Neuronal stem cell (in vitro differentiated cells): Measurements from ENCODE around the gene CDH13.

Source experiments
- DNase-seq: peaks from one replicate; pipeline ENCODE4 v3.0.0-alpha.2; 2013; ENCODE audit warnings: low spot score
- H2AFZ ChIP-seq: one replicate; pipeline ENCODE4 v1.6.1; 2013; ENCODE audit warnings: mild to moderate bottlenecking, low read length, inconsistent platforms
- H2AK5ac ChIP-seq: 2 replicates; pipeline ENCODE4 v1.6.1; 2013; ENCODE audit warnings: low read depth, mild to moderate bottlenecking, inconsistent platforms, low read length, moderate library complexity, mixed read lengths
- H2BK120ac ChIP-seq: 2 replicates; pipeline ENCODE4 v1.6.1; 2013; ENCODE audit warnings: low read depth, mild to moderate bottlenecking, inconsistent platforms, low read length, moderate library complexity, mixed read lengths
- H2BK12ac ChIP-seq: one replicate; pipeline ENCODE4 v1.6.1; 2013; ENCODE audit warnings: low read length, inconsistent platforms
- H2BK15ac ChIP-seq: 2 replicates; pipeline ENCODE4 v1.6.1; 2013; ENCODE audit warnings: mild to moderate bottlenecking, low read length, inconsistent platforms, mixed read lengths
- H2BK5ac ChIP-seq: one replicate; pipeline ENCODE4 v1.6.1; 2013; ENCODE audit warnings: inconsistent platforms, mild to moderate bottlenecking, low read length, moderate library complexity
- H3K14ac ChIP-seq: one replicate; pipeline ENCODE4 v1.6.1; 2013; ENCODE audit warnings: low read length, inconsistent platforms
- H3K18ac ChIP-seq: 2 replicates; pipeline ENCODE4 v1.6.1; 2013; ENCODE audit warnings: low read length, inconsistent platforms
- H3K23ac ChIP-seq: 2 replicates; pipeline ENCODE4 v1.6.1; 2013; ENCODE audit warnings: low read depth, mild to moderate bottlenecking, mixed read lengths, low read length, inconsistent platforms; ENCODE audit not compliant: poor library complexity
- H3K27ac ChIP-seq: replicated peaks from 3 replicates; pipeline ENCODE4 v1.5.1; 2013; ENCODE audit warnings: low read length, inconsistent platforms
- H3K27me3 ChIP-seq, 3 experiments: 2 replicates each; pipeline ENCODE4 v1.6.1; 2013; ENCODE audit warnings: low read length in 3 of 3, mild to moderate bottlenecking in 2 of 3, inconsistent platforms in 1 of 3, low read depth in 1 of 3, mixed read lengths in 1 of 3, moderate library complexity in 1 of 3; ENCODE audit not compliant: control insufficient read depth in 3 of 3, insufficient read depth in 3 of 3
- H3K36me3 ChIP-seq, 2 donors: replicated peaks in 1 of 2; 2 replicates each; pipeline ENCODE4 v1.6.1; 2013; ENCODE audit warnings: low read length in 2 of 2; ENCODE audit not compliant: control insufficient read depth in 2 of 2, insufficient read depth in 2 of 2
- H3K4ac ChIP-seq: 2 replicates; pipeline ENCODE4 v1.6.1; 2013; ENCODE audit warnings: inconsistent platforms, mild to moderate bottlenecking, low read length, moderate library complexity
- H3K4me1 ChIP-seq, 2 donors: 1 replicate in 1 of 2; 2 replicates in 1 of 2; pipeline ENCODE4 v1.6.1; 2013; ENCODE audit warnings: low read length in 2 of 2, low read depth in 1 of 2; ENCODE audit not compliant: control insufficient read depth in 2 of 2, insufficient read depth in 1 of 2
- H3K4me2 ChIP-seq: one replicate; pipeline ENCODE4 v1.6.1; 2013; ENCODE audit warnings: mild to moderate bottlenecking, low read length, inconsistent platforms; ENCODE audit not compliant: insufficient read depth, poor library complexity, severe bottlenecking
- H3K4me3 ChIP-seq, 2 donors: 2 replicates each; pipeline ENCODE4 v1.5.1; 2013; ENCODE audit warnings: low read length in 2 of 2, mild to moderate bottlenecking in 2 of 2, inconsistent platforms in 1 of 2, moderate library complexity in 1 of 2
- H3K79me1 ChIP-seq: one replicate; pipeline ENCODE4 v1.6.1; 2013; ENCODE audit warnings: low read depth, mild to moderate bottlenecking, inconsistent platforms, low read length, moderate library complexity
- H3K9ac ChIP-seq: one replicate; pipeline ENCODE4 v1.6.1; 2013; ENCODE audit warnings: mild to moderate bottlenecking, low read depth, low read length, inconsistent platforms; ENCODE audit not compliant: poor library complexity
- H3K9me3 ChIP-seq, 2 donors: replicated peaks in 1 of 2; 2 replicates each; pipeline versions ENCODE3 to v1.6.1; 2013; ENCODE audit warnings: low read length in 2 of 2, mild to moderate bottlenecking in 2 of 2, inconsistent platforms in 1 of 2, low read depth in 1 of 2, mixed read lengths in 1 of 2, moderate library complexity in 1 of 2; ENCODE audit not compliant: control insufficient read depth in 2 of 2, insufficient read depth in 1 of 2
- H4K8ac ChIP-seq: one replicate; pipeline ENCODE4 v1.6.1; 2013; ENCODE audit warnings: low read depth, mild to moderate bottlenecking, inconsistent platforms, low read length, moderate library complexity
- H4K91ac ChIP-seq: one replicate; pipeline ENCODE4 v1.6.1; 2013; ENCODE audit warnings: low read length, low read depth, mild to moderate bottlenecking, inconsistent platforms; ENCODE audit not compliant: poor library complexity
- WGBS, 2 donors: extraction: QIAGEN DNeasy Blood & Tissue Kit; methylation state at CpG; one replicate each; pipeline ENCODE4 v1.1.7; 2013; ENCODE audit warnings: missing lambda C conversion rate in 2 of 2, mixed read lengths in 1 of 2; ENCODE audit not compliant: insufficient read length in 2 of 2, insufficient replicate concordance in 1 of 2; ENCODE audit errors: extremely low coverage in 2 of 2; 5-methylcytosine and 5-hydroxymethylcytosine counted together

CDH13 gene

DNA sequence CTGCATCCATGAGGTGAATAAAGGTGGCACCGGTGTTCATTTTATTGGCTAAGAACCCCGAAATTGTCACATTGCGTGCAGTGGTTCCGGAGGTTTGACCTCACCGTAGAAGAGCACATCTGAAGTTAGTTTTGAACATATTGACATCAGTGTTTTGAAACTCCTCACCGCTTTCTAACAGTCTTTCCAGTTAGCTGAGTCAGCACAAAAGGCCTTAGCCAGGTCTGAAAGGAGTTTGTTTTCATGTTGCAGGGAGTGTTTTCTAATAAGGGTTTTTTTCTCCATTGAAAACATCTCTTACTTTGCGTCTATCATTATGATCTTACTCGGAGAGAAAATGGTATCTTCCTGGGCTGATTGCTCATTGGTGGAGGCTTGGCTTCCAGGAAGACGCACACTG is 1006.5 kb downstream of the CDH13 start:
- Histone ChIP-seq H4K91ac (no peak overlapping the region), H3K4me2 (no peak overlapping the region), H2BK5ac (no peak overlapping the region), H3K9ac (no peak overlapping the region), H4K8ac (no peak overlapping the region), H2BK15ac (no peak overlapping the region), H3K79me1 (no peaks in the 10 kb centered on the region), H3K27ac (no peak overlapping the region), H2BK120ac (no peak overlapping the region), H2BK12ac (no peak overlapping the region), H3K4me1 (no peaks in the 10 kb centered on the region), H3K36me3 (no peaks in the 10 kb centered on the region), H3K9me3 (no peaks in the 10 kb centered on the region), H2AFZ (no peak overlapping the region), H3K4ac (no peak overlapping the region), H3K18ac (no peak overlapping the region), H3K14ac (no peak overlapping the region), H3K4me3 (no peak overlapping the region), H3K27me3 (peaks cover 0 to 5% (median 0%) of the 10 kb centered on the region in 3 experiments), H3K23ac (no peak overlapping the region), H2AK5ac (no peak overlapping the region)
- WGBS, 2 donors: no CpG with 5 or more reads among the region's 9 CpGs
- DNase-seq: no peak

DNA sequence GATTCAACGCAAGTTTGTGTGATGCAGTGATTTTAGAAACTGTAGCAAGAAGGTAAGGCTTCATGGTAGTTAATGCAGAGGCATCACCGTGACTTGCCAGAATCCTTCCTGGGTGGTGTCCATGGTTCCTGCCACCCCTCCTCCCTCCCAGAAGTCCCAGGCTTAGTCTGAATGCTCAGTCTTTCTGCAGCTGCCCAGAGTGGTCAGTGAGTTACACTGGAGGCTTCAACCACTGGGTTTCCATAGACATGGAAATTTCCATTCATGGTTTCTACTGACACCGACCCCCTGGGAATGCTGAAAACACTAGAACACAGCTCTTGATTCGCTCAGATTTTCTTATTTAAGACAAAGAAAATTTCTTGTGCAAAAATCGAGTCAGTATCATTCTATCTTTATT is 1021.6 kb downstream of the CDH13 start:
- Histone ChIP-seq H2BK12ac (no peak overlapping the region), H3K18ac (no peak overlapping the region), H3K36me3 (no peaks in the 10 kb centered on the region), H3K4me1 (peaks cover 0 to 2% of the 10 kb centered on the region in 2 donors), H3K4me3 (no peak overlapping the region), H2BK5ac (no peak overlapping the region), H2AFZ (peak overlapping the region; percentile 36), H3K9me3 (no peaks in the 10 kb centered on the region), H4K91ac (no peak overlapping the region), H3K23ac (no peak overlapping the region), H2BK120ac (no peak overlapping the region), H3K4me2 (no peak overlapping the region), H2AK5ac (no peak overlapping the region), H3K79me1 (no peaks in the 10 kb centered on the region), H3K14ac (no peak overlapping the region), H4K8ac (no peak overlapping the region), H3K27me3 (no peaks in the 10 kb centered on the region), H3K9ac (no peak overlapping the region), H3K4ac (no peak overlapping the region), H3K27ac (no peak overlapping the region), H2BK15ac (no peak overlapping the region)
- WGBS, 2 donors: no CpG with 5 or more reads among the region's 5 CpGs
- no peak for DNase-seq

DNA sequence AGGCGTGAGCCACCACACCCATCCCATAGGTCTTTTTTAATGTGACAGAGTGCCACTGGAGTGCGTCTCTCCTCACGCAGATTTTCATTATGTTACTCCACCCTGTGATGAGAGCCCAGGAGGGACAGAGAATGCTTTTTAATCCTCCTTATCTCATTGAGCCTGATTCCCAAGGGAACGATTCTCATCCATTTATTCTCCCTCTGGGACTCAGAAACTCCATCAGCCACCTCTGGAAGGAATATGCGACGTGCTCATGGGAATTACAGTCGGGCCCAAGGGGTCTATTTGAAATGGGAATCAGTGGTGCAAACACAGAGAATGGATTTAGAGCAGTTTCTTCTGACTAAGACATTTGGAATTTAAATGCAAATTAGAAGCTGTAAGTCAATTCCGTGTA is 1025.1 kb downstream of the CDH13 start:
- DNase-seq: no peak
- Histone ChIP-seq H4K8ac (no peak overlapping the region), H2AFZ (no peak overlapping the region), H3K9me3 (no peaks in the 10 kb centered on the region), H3K27ac (no peak overlapping the region), H2AK5ac (no peak overlapping the region), H2BK12ac (no peak overlapping the region), H3K4ac (no peak overlapping the region), H2BK120ac (no peak overlapping the region), H2BK5ac (no peak overlapping the region), H3K9ac (no peak overlapping the region), H3K23ac (no peak overlapping the region), H2BK15ac (no peak overlapping the region), H3K36me3 (no peaks in the 10 kb centered on the region), H4K91ac (no peak overlapping the region), H3K4me1 (peaks cover 0 to 2% of the 10 kb centered on the region in 2 donors), H3K27me3 (no peaks in the 10 kb centered on the region), H3K14ac (no peak overlapping the region), H3K79me1 (no peaks in the 10 kb centered on the region), H3K4me2 (no peak overlapping the region), H3K18ac (no peak overlapping the region), H3K4me3 (no peak overlapping the region)
- WGBS, 2 donors: no CpG with 5 or more reads among the region's 8 CpGs

DNA sequence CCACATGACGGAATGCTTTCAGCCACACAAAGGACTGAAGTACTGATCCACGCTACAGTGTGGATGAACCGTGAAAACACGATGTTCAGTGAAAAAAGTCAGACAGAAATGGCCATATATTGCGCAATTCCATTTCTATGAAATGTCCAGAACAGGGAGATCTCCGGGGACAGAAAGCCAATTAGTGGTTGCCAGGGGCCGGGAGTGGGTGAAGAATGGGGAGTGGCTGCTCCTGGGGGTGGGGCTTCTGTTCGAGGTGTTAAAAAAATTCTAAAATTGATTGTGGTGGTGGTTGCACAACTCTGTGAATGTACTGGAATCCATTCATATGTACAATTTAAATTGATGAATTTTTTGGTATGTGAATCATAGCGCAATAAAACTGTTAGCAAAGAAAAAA is 1026.2 kb downstream of the CDH13 start:
- Histone ChIP-seq H4K8ac (no peak overlapping the region), H3K4me3 (no peak overlapping the region), H3K9ac (no peak overlapping the region), H3K23ac (no peak overlapping the region), H2AK5ac (no peak overlapping the region), H4K91ac (no peak overlapping the region), H3K18ac (no peak overlapping the region), H3K14ac (no peak overlapping the region), H2BK15ac (no peak overlapping the region), H3K4me2 (no peak overlapping the region), H3K27me3 (no peaks in the 10 kb centered on the region), H3K4ac (no peak overlapping the region), H3K4me1 (peaks cover 0 to 2% of the 10 kb centered on the region in 2 donors), H3K27ac (no peak overlapping the region), H3K79me1 (no peaks in the 10 kb centered on the region), H3K9me3 (no peaks in the 10 kb centered on the region), H3K36me3 (no peaks in the 10 kb centered on the region), H2BK120ac (no peak overlapping the region), H2AFZ (no peak overlapping the region), H2BK12ac (no peak overlapping the region), H2BK5ac (no peak overlapping the region)
- DNase-seq: no peak
- no CpG with 5 or more reads among the region's 9 CpGs for WGBS, 2 donors
